T-cell (primary cell): ENCODE measurements around the gene DIS3L2. TPM values are rescaled to one million over a fixed set of nuclear protein-coding genes. Genes with fewer than 3 reads are reported as not detected.

Source experiments
- ATAC-seq, 4 experiments: fragments of 200-7000 bp in 3 of 4; fragments of 150-1000 bp in 1 of 4; cut with Tn5 transposase; replicated peaks in 1 of 4; 1 replicate in 3 of 4; 2 replicates in 1 of 4; pipeline ENCODE4 v1.10.0; 2021; ENCODE audit warnings: moderate library complexity in 3 of 4, mild to moderate bottlenecking in 2 of 4, moderate number of reproducible peaks in 1 of 4
- CTCF ChIA-PET, 2 donors: fragments of 300-600 bp; sonication (Branson Sonifier 250); formaldehyde crosslinking; loops; one replicate each; lab custom pipeline; 2022; ENCODE audit warnings: antibody characterized with exemption in 2 of 2; lab: Charles Lee
- POLR2A ChIA-PET, 2 donors: fragments of 300-600 bp; sonication (Branson Sonifier 250); formaldehyde crosslinking; loops; one replicate each; lab custom pipeline; 2022; ENCODE audit warnings: antibody characterized with exemption in 2 of 2; lab: Charles Lee
- DNase-seq, 35 experiments: peaks; one replicate each; pipeline versions ENCODE4 v3.0.0 to v3.0.0-alpha.2; 2013 to 2023
- H3K27ac ChIP-seq: one replicate; pipeline ENCODE4 v1.5.1; 2013; ENCODE audit warnings: low read length
- H3K27me3 ChIP-seq, 2 experiments: replicated peaks in 1 of 2; 1 replicate in 1 of 2; 2 replicates in 1 of 2; pipeline versions ENCODE4 v1.6.1 to v1.7.0; 2013; ENCODE audit warnings: low read length in 1 of 2, mixed read lengths in 1 of 2; ENCODE audit not compliant: control insufficient read depth in 2 of 2, insufficient read depth in 2 of 2; ENCODE audit errors: extremely low read depth in 1 of 2
- H3K36me3 ChIP-seq, 2 donors: 1 replicate in 1 of 2; 2 replicates in 1 of 2; pipeline versions ENCODE4 v1.6.1 to v1.7.0; 2013; ENCODE audit warnings: low read length in 1 of 2; ENCODE audit not compliant: control insufficient read depth in 2 of 2, insufficient read depth in 1 of 2; ENCODE audit errors: extremely low read depth in 1 of 2
- H3K4me1 ChIP-seq, 2 experiments: 1 replicate in 1 of 2; 2 replicates in 1 of 2; pipeline versions ENCODE4 v1.6.1 to v1.7.0; 2013; ENCODE audit warnings: low read length in 2 of 2, mixed read lengths in 1 of 2; ENCODE audit not compliant: insufficient read depth in 2 of 2, control insufficient read depth in 1 of 2; ENCODE audit errors: extremely low read depth in 1 of 2
- H3K4me3 ChIP-seq, 2 donors: 1 replicate in 1 of 2; 2 replicates in 1 of 2; pipeline versions ENCODE4 v1.5.1 to v1.7.0; 2013; ENCODE audit warnings: mild to moderate bottlenecking in 2 of 2, low read length in 1 of 2, moderate library complexity in 1 of 2; ENCODE audit not compliant: control insufficient read depth in 1 of 2; ENCODE audit errors: extremely low read depth in 1 of 2
- H3K9me3 ChIP-seq: 2 replicates; pipeline ENCODE4 v1.7.0; 2013
- H3K27ac Mint-ChIP-seq, 2 donors: one replicate each; pipeline ENCODE4 v1.8.0; 2020 to 2021; ENCODE audit warnings: mild to moderate bottlenecking in 2 of 2, mixed read lengths in 2 of 2
- H3K27me3 Mint-ChIP-seq, 2 donors: one replicate each; pipeline ENCODE4 v1.8.0; 2021 to 2022; ENCODE audit warnings: mixed read lengths in 2 of 2
- H3K36me3 Mint-ChIP-seq: one replicate; pipeline ENCODE4 v1.8.0; 2021; ENCODE audit warnings: mixed read lengths
- H3K4me1 Mint-ChIP-seq, 3 donors: one replicate each; pipeline ENCODE4 v1.8.0; 2020 to 2022; ENCODE audit warnings: mixed read lengths in 3 of 3, mild to moderate bottlenecking in 1 of 3
- H3K4me3 Mint-ChIP-seq, 3 donors: one replicate each; pipeline ENCODE4 v1.8.0; 2020 to 2022; ENCODE audit warnings: mild to moderate bottlenecking in 3 of 3, mixed read lengths in 3 of 3, moderate library complexity in 3 of 3
- H3K9me3 Mint-ChIP-seq, 3 donors: one replicate each; pipeline ENCODE4 v1.8.0; 2020 to 2022; ENCODE audit warnings: mixed read lengths in 3 of 3
- WGBS: methylation state at CpG from one replicate; pipeline ENCODE4 v1.1.5; 2013; ENCODE audit warnings: missing lambda C conversion rate; ENCODE audit not compliant: insufficient coverage; 5-methylcytosine and 5-hydroxymethylcytosine counted together
- total RNA-seq, 35 experiments: library from RNA in 6 of 35; stranded (reverse) in 6 of 35; fragments of 120-200 nt in 1 of 35; gene quantifications; one replicate each; pipeline versions ENCODE4 v1.2.1 to v1.2.4 and lab custom pipeline; 2013 to 2026

Gene DIS3L2
- total RNA-seq, 5 donors from 2014 or later (not counting 1 experiment from before 2014, with no cell fraction given): 55.0 to 70.9 (median 61.4) TPM

- Mint-ChIP-seq H3K36me3 (peaks cover 30% of the 10 kb centered on the region), H3K9me3 (no peaks in the 10 kb centered on the region), H3K4me1 (peaks cover 16 to 28% (median 19%) of the 10 kb centered on the region in 3 donors), H3K27me3 (no peaks in the 10 kb centered on the region), H3K4me3 (no peak overlapping the region), H3K27ac (no peak overlapping the region)
- no peak overlapping the region for H3K27ac ChIP-seq
- no peaks in the 10 kb centered on the region for H3K27me3 ChIP-seq
- H3K4me1 ChIP-seq: peaks cover 7 to 13% of the 10 kb centered on the region in 2 experiments
- whole genome bisulfite sequencing: no CpG with 5 or more reads among the region's 2 CpGs
- peaks cover 8 to 11% of the 10 kb centered on the region in 2 donors for H3K36me3 ChIP-seq
- CTCF ChIA-PET: interaction anchor here in 1 of 2 donors (1.0 kb wide), 1 partner anchor 35 kb away, joined by 3 read pairs; no protein-coding TSS in a partner anchor
- POLR2A ChIA-PET: no interaction called here
- no peaks in the 10 kb centered on the region for H3K9me3 ChIP-seq
- DNase-seq (no peak), ATAC-seq (no peak)
- H3K4me3 ChIP-seq: no peak overlapping the region
Measured at GRCh38 chr2:232291343-232291742, 329.8 kb downstream of the DIS3L2 start.

DNA sequence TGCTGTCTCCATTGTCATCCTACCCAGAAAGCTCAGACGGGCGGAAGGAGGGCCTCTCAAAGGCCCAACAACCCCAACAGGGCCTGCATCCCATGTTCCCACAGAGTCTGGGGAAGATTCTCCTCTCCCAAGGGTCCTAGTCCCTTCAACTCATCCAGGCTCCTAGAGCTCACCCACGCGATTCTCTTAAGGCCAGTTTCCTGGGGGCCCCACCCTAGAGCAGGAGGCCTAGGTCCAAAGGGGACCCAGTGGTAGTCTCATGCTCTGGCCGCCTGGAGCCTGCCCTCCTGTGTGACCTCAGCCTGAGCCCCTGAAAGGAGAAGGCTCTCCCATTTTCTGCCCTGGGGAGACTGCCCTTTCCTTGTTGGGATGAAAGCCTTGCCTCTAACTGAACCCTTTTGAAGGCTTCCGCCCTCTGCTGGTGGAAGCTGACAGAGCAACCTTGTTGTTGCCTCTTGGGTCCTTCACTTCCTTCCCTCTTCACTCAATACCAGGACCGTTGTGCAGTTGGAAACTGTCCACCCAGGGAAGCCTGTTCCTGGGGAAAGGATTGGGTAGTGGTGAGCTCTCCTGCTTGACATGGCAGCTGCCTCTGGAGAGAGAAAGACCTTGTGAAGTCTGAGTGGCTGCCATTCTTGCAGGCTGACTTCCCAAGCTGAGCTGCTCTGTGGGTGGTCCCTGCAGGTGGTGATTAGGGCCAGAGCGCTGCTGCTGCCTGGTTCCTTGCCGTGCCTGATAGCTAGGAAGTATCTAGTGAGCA, 331.1 kb downstream of the DIS3L2 start:
- ChIA-PET POLR2A (interaction anchor here (0.5 kb wide), 2 partner anchors 9 to 32 kb away, joined by 3 read pairs; no protein-coding TSS in a partner anchor), CTCF (interaction anchor here (0.8 to 1.7 kb wide), 3 partner anchors 16 to 377 kb away, joined by 3 to 8 read pairs (median 4); no protein-coding TSS in a partner anchor)
- Histone ChIP-seq H3K4me3 (no peak overlapping the region), H3K27ac (no peak overlapping the region), H3K9me3 (no peaks in the 10 kb centered on the region), H3K4me1 (peaks cover 5 to 9% of the 10 kb centered on the region in 2 experiments), H3K36me3 (peaks cover 10 to 11% of the 10 kb centered on the region in 2 donors), H3K27me3 (no peaks in the 10 kb centered on the region)
- peaks cover 29% of the 10 kb centered on the region for H3K36me3 Mint-ChIP-seq
- H3K9me3 Mint-ChIP-seq: no peaks in the 10 kb centered on the region
- H3K4me3 Mint-ChIP-seq: peak overlapping the region in 1 of 3 donors; percentile 31
- H3K4me1 Mint-ChIP-seq: peaks cover 9 to 21% (median 17%) of the 10 kb centered on the region in 3 donors
- H3K27me3 Mint-ChIP-seq: no peaks in the 10 kb centered on the region
- peak in 1 of 4 experiments; percentile 40 for ATAC-seq
- DNase-seq: peak in 24 of 35 experiments; percentile 17 to 61 (median 34)
- 83% methylated on average over 4 of the region's 9 CpGs for WGBS
- H3K27ac Mint-ChIP-seq: no peak overlapping the region

DNA sequence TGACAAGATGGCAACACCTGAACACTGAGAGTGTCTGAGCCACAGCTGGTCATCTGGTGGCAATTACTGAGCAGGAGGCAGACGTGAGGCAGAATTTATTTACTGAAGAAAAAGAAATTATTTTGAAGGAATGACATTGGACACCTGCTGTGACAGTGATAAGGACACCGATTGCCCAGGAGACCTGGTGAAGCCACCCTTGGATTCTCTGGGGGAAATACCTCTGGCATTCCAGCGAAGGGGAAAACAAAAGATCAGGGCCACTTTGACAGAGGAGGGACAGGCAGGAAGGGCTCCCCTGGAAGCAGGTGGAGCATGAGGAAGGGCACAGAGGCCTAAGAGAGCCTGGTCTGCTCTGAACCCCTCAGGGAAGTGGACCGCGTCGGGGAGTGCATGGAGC, 331.7 kb downstream of the DIS3L2 start:
- Mint-ChIP-seq H3K4me1 (peaks cover 9 to 21% (median 17%) of the 10 kb centered on the region in 3 donors), H3K36me3 (peaks cover 23% of the 10 kb centered on the region), H3K9me3 (no peaks in the 10 kb centered on the region), H3K4me3 (peak overlapping the region in 1 of 3 donors; percentile 31), H3K27me3 (no peaks in the 10 kb centered on the region), H3K27ac (no peak overlapping the region)
- CTCF ChIA-PET: interaction anchor here (0.8 to 1.7 kb wide), 2 partner anchors 22 to 377 kb away, joined by 3 to 8 read pairs; no protein-coding TSS in a partner anchor
- Histone ChIP-seq H3K27me3 (no peaks in the 10 kb centered on the region), H3K4me3 (no peak overlapping the region), H3K36me3 (peaks cover 10 to 11% of the 10 kb centered on the region in 2 donors), H3K27ac (no peak overlapping the region), H3K4me1 (peaks cover 5 to 9% of the 10 kb centered on the region in 2 experiments), H3K9me3 (no peaks in the 10 kb centered on the region)
- ATAC-seq (no peak), DNase-seq (no peak)
- 75% methylated on average over 3 of the region's 6 CpGs for WGBS
- POLR2A ChIA-PET: interaction anchor here (0.5 kb wide), 2 partner anchors 8 to 31 kb away, joined by 3 read pairs; no protein-coding TSS in a partner anchor

DNA sequence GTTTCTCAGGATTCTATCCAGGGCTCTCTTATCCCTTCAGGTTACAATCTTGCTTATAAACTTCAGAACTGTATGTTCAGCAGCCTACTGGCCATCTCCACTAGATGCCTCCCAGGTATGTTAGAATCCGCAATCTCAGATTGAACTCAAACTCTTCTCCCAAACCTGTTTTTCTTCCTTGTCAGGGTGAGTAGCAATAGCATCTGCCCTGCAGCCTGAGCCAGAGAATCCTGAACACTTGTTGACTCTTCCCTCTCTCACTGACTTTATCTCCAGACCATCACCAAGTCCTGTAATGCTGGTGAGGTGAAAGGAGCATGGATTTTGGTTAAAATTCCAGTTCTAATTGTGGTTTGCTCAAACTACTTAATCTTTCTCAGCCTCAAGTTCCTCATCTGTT, 334.5 kb downstream of the DIS3L2 start:
- no CpG with 5 or more reads among the region's 1 CpG for WGBS
- Histone ChIP-seq H3K27me3 (no peaks in the 10 kb centered on the region), H3K4me1 (peaks cover 23 to 24% of the 10 kb centered on the region in 2 experiments), H3K4me3 (no peak overlapping the region), H3K27ac (no peak overlapping the region), H3K9me3 (no peaks in the 10 kb centered on the region), H3K36me3 (peaks cover 6 to 10% of the 10 kb centered on the region in 2 donors)
- Mint-ChIP-seq H3K36me3 (peaks cover 26% of the 10 kb centered on the region), H3K9me3 (no peaks in the 10 kb centered on the region), H3K4me3 (no peak overlapping the region), H3K27me3 (no peaks in the 10 kb centered on the region), H3K4me1 (peaks cover 30 to 44% (median 36%) of the 10 kb centered on the region in 3 donors), H3K27ac (no peak overlapping the region)
- no peak for ATAC-seq
- ChIA-PET CTCF (interaction anchor here in 1 of 2 donors (0.6 kb wide), 1 partner anchor 85 kb away, joined by 5 read pairs; no protein-coding TSS in a partner anchor), POLR2A (no interaction called here)
- DNase-seq: no peak

DNA sequence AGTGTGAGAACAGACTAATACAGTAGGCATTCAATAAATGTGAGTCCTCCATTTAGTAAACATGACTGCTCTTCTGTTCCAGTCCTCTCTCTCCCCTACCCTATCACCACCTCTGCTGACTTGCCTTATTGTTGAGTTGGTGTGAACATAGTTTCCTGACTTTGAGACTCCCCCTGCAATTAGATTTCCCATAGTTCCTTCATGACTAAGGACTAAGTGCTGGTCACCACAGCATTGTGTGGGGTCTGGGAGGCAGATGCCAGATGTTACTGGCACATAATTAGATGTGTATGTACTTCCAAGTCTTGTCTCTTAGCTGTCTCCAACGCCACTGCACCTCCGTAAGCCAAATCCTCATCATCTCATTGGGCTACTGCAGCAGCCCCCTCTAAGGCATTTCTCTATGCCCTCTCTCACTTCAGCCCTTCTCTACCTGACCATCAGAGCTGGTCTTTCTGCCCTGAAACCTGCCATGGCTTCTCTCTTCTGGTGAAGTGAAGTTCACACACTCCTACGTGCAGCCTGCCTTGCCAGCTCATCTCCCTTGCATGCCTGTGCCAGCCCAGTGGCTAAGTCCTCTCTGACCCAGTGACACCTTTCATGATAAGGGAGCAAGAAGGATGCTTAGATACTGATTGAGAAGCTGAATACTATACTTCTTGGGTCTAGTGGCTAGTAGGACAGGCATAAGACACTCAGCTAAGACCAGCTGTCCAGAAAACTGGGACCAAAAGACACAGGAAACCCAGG, 335.4 kb downstream of the DIS3L2 start:
- no peak overlapping the region for H3K27ac Mint-ChIP-seq
- Histone ChIP-seq H3K4me3 (no peak overlapping the region), H3K36me3 (peaks cover 6 to 13% of the 10 kb centered on the region in 2 donors), H3K27ac (no peak overlapping the region), H3K9me3 (no peaks in the 10 kb centered on the region), H3K27me3 (no peaks in the 10 kb centered on the region), H3K4me1 (peaks cover 23 to 24% of the 10 kb centered on the region in 2 experiments)
- no peaks in the 10 kb centered on the region for H3K9me3 Mint-ChIP-seq
- ATAC-seq (no peak), DNase-seq (no peak)
- ChIA-PET POLR2A (no interaction called here), CTCF (interaction anchor here in 1 of 2 donors (0.6 kb wide), 2 partner anchors 14 to 1702 kb away, joined by 3 read pairs; no protein-coding TSS in a partner anchor)
- H3K36me3 Mint-ChIP-seq: peaks cover 31% of the 10 kb centered on the region
- no peak overlapping the region for H3K4me3 Mint-ChIP-seq
- WGBS: 100% methylated on average over 3 of the region's 3 CpGs
- peaks cover 33 to 45% (median 37%) of the 10 kb centered on the region in 3 donors for H3K4me1 Mint-ChIP-seq
- H3K27me3 Mint-ChIP-seq: no peaks in the 10 kb centered on the region

GRCh38 chr2:232299084-232299483, 337.6 kb downstream of the DIS3L2 start:
- no peaks in the 10 kb centered on the region for H3K9me3 ChIP-seq
- Mint-ChIP-seq H3K9me3 (no peaks in the 10 kb centered on the region), H3K4me3 (peak overlapping the region in 1 of 3 donors; percentile 28), H3K36me3 (peaks cover 39% of the 10 kb centered on the region), H3K27me3 (no peaks in the 10 kb centered on the region), H3K4me1 (peaks cover 21 to 29% (median 26%) of the 10 kb centered on the region in 3 donors), H3K27ac (peak overlapping the region; percentile 30 to 44)
- H3K4me1 ChIP-seq: peaks cover 14 to 19% of the 10 kb centered on the region in 2 experiments
- WGBS: 60% methylated on average over 4 of the region's 5 CpGs
- no peaks in the 10 kb centered on the region for H3K27me3 ChIP-seq
- ATAC-seq: peak; percentile 52 to 80 (median 70)
- ChIA-PET CTCF (interaction anchor here in 1 of 2 donors (1.0 to 1.7 kb wide), 3 partner anchors 10 to 14 kb away, joined by 4 to 5 read pairs (median 4); no protein-coding TSS in a partner anchor), POLR2A (no interaction called here)
- no peak for DNase-seq
- no peak overlapping the region for H3K27ac ChIP-seq
- H3K4me3 ChIP-seq: no peak overlapping the region
- H3K36me3 ChIP-seq: peaks cover 6 to 14% of the 10 kb centered on the region in 2 donors
